Endometrium (tissue), 2 donors: ENCODE measurements around the gene AP2B1.
"Not testable (repeated sequence)": the region's sequence is repeated elsewhere in the genome, so short reads cannot be mapped to it uniquely, and the experiment has no call there.

Source experiments
- FAIRE-seq: peaks from 2 replicates; lab custom pipeline; 2012; peaks lifted over from hg19 to GRCh38; lab: Jason Lieb, UNC
- donor health status: control.
- donor health status: control.

The AP2B1 gene

DNA sequence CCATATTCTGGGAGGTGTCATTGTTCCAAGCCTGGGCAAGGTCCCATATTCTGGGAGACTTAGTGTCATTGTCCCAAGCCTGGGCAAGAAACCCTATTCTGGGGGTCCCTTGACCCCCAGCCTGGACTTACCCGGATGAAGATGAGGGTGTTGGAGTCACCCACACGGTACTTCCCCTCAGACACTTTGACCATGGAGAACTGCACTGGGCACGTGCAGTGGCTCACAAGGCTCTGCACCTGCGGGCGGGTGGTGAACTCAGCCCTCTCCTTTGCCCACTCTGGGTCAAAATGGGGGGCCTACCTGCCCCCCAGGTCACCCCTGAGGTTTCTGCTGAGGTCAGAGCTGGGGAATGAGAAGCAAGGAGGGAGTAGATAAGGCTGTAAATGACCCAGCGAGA, 161.9 kb downstream of the AP2B1 start:
- FAIRE-seq = no peak

DNA sequence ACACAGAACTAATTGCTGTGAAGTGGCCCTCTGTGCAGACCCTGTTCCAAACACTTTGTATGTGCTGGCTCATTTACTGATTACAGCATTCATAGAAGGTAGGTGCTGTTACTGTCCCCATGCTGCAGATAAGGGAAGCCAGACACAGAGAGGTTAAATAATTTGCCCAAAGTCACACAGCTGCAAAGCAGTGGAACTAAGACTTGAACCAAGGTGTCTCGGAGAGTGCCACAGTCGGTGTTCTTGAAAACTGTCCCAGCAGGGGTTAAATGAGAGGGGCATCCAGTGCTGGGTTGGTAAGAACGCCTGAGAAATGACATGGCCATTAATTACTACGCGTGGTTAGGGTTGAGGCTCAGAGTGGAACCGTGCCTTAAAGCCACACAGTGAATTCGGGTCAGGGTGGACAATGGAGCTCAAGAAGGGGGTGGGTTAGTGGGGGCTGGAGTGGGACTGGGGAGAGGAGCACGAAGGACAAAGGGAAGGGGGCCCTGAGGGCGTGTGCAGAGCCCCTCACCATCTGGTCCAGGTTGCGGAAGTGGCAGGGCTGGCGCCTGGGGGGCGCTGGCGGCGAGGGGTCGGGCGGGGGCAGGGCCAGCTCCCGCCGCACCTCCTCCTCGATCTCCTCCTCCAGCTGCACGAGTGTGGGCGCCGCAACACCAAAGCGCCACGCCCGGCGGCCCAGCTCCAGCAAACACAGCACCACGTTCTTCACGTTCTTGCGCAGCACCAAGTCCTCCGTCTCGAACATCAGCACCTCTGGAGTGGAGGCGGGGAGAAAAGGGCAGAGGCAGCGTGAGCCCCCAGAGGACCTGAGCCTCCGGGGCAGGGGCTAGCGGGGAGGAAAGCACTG, 162.7 kb downstream of the AP2B1 start:
- FAIRE-seq = no peak

DNA sequence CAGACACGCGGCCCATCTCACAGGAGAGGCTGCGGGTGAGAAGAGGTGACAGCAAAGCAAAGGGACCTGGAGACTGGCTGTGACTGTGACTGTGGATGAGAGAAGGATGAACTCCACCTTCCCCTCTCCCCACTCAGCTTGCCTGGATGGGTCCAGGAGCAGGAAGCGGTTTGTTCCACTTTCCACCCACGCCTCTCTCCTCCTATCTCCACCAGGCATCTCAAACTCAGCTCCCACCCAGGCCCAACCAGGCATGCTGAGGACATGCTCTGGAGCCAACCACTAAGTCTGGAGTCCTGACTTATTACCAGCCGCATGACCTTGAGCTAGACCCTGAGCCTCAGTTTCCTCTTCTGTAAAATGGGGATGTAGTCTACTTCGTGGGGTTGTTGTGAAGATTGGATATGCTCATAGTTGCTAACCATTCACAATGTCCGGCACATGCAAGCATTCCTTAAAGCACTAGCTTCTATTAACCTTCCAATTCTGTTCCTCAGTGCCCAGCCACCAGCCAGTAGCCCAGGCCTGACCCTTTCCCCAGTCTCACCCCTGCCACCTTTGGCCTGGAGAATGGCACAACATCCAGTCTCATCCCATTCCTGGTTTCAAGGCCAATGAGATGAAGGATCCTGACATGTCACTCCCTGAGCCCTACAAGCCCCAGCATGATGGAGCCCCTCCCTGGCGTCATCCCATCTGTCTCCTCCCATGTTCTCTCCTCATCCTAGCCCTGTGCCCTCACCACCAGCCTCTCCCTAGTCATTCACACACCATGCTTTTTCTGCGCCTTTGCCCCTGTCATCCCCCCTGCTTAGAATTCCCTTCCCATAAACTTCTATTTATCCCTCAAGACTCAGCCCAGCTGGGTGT, 163.6 kb downstream of the AP2B1 start:
- FAIRE-seq = no peak

DNA sequence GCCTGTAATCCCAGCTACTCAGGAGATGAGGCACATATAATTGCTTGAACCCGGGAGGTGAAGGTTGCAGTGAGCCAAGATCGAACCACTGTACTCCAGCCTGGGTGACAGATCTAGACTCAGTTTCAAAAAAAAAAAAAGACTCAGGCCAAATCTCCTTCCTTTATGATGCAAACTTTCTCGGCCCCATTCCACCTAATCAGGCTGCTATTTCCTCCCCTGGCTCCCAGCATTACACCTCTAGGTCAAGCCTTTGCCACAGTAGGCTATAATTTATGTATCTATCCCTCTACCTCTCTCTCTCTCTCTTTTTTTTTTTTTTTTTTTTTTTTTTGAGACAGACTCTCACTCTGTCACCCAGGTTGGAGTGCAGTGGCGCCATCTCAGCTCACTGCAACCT, 164.4 kb downstream of the AP2B1 start:
- FAIRE-seq = not testable (repeated sequence)

DNA sequence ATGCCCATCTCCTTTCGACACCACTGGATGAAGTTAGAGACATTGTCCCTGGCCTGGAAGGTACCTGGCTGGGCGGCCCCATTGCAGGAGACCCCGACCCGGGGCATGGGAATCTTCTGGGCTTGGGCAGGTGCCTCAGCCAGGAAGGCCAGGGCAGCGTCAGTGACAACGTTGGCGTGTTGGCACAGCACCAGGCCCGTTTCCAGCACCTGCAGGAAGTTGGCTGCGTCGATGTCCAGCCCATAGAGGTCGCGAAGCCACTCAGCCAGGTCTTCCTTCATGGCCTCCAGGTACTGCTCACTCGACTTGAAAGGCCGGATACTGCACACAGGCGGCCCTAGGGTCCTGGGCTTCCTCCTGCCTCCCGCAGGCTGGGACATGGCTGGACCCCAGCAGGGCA, 165.3 kb downstream of the AP2B1 start:
- FAIRE-seq = no peak

DNA sequence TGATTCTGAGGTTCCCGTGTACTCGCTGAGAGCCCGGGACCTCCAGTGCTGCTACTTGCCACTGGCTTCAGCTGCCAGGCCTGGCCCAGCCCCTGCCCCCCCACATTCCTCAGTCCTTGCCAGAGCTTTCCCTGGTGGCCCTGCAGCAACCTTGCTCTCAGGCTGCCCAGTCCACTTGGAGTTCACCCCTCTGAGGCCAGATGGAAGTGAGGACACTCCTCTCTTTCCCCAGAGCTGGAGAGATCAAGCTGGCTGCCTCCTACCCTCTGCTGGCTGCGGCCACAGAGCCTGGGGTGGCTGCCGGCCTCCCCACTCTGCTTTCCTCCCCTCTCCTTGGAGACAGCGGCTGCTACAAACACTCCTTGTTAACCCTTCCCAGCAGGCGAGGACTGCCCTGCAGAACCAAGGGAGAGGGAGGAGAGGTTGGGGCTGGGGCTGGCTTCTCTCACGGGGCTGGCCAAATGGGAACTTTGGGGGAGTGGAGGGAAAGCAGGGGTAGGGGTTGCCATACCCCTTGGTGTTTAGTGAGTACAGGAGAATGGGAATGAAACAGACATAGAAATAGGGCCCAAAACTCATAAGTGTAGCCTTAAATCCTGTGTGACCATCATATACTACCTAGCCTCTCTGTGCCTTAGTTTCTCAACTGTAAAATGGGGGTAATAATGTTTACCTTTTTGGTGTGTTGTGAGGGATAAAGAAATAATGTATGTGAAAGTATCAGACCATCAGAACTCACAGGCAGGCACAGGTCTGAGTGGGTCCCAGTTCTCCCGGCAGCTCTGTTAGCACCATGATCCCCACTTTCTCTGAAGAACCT, 166.0 kb downstream of the AP2B1 start, which contains the start of gene GAS2L2:
TSS of gene GAS2L2 (minus strand) at position 295 of the 820 bp plus-strand sequence. CDS start 389 bp downstream, outside the sequence.
- no peak for FAIRE-seq

DNA sequence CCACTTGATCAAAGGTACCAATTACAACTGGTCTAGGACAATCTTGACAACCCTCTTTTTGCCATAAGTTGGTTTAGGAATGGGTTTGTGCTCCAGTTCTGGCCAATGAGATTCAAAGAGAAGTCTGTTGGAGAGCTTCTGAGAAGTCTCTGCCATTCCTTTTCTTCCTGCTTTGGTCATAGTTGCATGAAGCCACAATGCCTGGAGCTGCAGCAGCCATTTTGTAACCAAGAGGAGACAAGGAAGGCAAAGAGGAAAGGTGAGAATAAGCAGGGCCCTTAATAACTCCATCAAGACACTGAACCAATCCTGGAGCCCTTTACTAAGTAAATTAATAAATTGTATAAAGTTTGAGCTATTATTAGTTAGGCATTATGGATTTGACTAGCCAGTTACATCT, 170.1 kb downstream of the AP2B1 start:
- no peak for FAIRE-seq

DNA sequence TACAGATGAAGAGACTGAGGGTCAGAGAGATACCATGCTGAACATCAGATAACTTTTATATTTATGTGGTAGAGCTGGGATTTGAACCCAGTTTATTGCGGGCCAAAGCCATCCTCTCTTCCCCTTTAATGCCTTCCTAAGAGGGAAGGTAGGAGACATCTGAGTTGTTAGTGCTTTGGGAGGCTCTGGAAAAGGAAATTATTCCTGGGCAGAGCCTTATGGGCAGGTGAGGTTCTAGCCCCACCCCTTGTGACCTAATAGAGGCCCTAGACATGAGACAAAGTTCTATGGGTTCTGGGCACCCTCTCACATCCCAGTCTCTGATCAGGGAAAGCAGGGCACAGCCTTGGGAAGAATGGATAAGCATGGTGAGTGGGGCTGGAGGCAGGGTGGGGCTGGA, 173.5 kb downstream of the AP2B1 start, which contains the start of gene C17orf50:
TSS of gene C17orf50 (plus strand) at position 301 of the 400 bp plus-strand sequence. CDS start at position 356, 55 bp downstream.
- FAIRE-seq = no peak

DNA sequence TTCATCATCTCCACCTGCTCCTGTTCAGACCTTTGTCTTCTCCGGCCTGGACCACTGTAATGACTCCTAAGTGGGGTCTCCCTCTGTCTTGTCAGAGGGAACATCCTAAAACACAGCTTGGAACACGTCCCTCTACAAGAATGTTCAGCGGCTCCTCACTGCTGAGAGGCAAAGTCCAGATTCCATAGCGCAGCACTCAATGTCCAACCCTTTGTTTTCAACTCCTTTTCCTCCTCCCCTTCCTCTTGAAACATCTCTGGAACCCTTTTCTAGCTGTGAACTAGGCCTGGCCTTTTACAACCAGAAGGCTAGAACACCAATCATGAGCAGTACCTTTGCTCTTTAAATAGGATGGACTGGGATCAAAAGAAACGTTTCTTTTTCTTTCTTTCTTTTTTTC, 174.5 kb downstream of the AP2B1 start:
- FAIRE-seq = no peak

DNA sequence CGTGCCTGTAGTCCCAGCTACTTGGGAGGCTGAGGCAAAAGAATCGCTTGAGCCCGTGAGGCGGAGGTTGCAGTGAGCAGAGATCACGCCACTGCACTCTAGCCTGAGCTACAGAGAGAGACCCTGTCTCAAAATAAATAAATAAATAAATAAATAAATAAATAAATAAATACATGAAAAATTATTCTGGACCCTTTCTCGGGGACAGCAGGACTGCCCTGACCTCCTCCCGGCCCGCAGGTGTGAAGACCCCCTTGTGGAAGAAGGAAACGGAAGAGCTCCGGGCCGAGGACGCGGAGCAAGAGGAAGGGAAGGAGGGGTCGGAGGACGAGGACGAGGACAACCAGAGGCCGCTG, 176.6 kb downstream of the AP2B1 start:
- FAIRE-seq = no peak

DNA sequence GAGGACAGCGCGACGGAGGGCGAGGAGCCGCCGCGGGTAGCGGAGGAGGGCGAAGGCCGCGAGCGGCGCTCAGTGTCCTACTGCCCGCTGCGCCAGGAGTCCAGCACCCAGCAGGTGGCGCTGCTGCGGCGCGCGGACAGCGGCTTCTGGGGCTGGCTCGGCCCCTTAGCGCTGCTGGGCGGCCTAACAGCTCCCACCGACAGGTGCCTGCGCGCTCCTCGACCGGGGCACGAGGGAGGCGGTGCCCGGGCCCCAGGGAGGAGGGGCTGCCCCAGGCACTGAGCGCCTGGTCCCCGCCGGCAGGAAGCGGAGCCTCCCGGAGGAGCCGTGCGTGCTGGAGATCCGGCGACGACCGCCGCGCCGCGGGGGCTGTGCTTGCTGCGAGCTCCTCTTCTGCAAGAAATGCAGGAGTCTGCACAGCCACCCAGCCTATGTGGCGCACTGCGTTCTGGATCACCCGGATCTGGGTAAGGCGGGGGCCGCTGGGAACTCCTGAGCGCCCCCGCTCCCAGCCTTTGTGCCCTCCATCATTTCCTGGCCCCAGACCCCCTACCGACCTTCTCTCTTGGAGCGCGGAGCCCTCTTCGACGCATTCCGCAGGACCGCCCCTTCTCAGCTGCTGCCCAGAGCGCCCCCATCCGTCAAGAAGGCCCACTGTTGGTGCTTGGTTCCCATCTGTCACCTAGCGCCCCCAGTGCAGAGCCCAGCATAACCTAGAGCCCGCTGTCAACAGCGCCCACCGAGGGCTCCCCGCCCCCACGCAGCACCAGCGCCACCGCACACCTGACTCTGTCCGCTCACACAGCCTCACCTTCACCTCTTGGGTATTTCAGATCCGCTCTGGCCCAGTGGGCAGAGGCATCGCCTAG, 177.2 kb downstream of the AP2B1 start:
- FAIRE-seq = no peak

DNA sequence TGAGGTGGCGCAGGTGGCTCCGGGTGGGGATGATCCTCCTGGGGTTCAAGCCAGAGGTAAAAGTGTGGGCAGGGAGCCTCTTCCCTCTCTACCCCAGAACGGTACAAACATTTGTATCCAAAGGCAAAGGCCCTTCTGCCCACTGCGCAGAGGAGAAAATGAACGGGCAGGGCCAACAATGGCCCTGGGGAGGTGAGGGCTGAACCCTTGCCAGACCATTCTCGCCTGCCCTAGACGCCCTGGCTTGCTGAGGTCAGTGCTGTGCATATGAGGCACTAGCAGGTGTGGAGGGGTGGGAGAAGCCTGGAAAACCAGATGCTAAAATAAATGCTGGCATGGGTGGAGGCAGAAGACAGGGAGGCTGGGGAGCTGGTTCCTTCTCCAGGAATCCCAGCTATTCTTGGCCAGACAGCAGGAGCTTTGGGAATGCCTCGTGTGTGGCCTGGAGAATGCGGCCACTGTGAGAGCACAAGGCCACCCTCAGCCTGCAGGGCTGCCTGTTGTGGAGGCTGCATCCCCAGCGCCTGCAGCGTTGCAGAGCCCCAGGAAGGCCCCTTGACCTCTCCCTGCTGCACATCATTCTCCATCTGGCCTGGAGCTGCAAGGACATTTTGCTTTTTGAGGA, 178.1 kb downstream of the AP2B1 start:
- FAIRE-seq = no peak

DNA sequence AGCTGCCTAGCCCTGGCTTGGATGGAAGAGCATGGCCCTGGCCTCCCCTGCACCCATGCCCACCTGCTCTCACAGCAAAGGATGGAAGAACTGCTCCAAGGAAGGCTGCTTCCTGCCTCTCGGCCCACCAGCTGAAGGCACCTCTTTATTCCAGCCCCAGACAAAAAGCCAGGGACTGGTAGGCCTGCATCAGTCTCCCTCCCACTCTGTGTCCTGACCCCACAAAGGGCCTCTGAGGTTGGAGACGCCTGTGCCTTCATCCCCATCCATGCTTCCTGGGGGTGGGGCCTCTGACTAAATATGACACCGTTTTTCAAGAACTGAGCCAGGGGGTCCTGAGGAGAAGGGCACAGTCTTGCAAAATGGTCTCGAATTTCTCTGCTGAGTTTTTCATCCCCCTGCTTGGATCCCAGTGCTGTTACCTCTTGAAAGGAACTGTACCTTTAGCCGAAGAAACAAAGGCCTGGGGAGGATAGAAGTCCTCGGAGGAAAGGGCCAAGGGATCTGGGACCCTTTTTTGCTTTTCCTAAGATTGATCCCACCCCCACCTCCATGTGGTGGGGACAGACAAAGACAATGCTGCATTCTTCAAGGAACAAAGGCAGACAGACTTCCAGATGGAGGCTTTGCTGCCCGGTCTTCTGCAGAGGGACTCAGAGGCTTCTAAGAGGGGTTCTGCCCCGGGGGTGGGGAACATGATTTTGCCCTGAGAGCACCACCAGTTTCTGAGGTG, 178.8 kb downstream of the AP2B1 start:
- FAIRE-seq = no peak

DNA sequence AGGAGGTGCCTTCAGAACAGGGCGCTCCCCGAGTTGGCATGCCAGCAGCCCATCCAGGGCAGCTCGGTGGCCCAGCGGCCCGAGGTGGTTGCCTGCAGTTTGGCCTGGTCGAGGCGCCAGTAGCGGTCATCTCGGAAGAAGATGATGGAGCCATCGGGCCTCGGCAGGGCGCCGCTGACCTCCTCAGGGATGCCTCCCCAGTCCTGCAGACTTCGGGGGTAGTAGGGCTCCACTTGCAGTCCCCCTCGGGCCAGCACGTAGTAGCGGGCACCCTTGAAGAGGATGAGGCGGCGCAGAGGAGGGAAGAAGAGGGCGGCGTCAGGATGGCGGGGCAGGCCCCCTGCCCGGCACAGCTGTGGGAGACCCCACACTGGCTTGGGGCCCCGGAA, 179.4 kb downstream of the AP2B1 start:
- FAIRE-seq = no peak

DNA sequence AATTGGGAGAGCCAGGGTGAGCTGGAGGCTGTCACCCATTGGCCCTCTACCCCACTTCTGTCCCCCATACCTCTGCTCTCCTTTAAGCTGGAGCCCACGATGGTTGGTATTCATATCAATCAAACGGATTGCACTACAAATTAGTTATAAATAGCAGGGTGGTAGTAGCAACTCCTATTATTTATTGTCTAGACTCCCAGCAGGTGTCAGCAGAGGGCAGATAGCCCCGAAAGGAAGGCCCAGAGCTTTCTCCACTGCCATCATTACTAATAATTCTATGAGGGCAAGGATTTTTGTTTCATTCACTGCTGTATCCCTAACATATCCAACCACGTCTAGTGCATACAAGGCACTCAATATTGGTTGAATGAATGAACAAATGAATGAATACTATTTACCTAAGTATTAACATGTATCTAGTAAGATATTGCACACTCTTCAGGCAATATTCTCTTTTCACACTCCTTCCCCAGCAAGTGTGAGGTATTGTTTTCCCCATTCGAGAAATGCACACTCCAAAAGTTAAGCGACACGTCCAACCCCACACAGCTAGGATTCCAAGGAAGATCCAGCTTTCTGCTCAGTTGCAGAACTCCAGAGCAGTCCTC, 179.9 kb downstream of the AP2B1 start:
- no peak for FAIRE-seq

DNA sequence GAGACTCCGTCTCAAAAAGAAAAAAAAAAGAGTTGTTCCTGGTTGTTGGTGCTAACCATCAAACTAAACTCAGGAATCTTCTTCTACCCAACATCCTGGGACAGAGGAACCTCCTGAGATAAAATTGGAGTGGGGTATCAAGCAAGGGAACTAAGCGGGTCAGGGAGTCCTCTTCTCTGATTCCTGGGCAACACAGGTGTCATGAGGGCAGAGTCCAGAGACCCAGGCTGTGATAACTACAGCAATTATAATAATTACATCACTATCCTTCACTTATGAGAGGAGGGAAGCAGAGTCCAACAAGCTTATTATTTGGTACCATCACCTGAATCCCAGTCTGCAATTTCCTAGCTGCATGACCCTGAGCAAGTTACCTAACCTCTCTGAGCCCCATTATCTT, 181.7 kb downstream of the AP2B1 start:
- no peak for FAIRE-seq

DNA sequence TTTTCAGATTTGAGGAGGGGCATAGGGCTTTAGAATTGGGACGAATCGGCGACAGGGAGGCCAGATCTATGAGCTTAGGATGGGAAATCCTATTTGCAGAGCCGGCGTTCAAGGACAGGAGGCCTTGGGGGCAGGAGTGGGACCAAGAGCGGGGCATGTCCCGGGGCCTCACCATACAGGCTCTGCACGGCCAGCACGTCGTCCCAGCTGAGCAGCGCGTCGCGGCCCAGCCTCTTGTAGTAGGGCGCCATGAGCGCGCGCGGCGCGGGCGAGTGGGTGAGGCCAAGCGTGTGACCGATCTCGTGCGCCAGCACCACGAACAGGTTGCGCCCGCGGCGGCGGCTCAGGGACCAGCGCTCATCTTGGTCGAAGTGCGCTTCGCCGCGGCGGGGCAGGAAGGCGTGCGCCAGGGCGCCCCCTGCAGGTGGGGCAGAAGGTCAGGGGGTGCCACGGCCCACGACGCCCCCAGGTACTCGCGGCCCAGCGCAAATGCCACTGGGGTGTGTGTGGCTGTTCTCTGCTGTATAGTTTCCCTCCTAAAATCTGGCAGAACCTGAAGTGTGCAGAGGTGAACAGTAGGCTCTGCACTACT, 182.9 kb downstream of the AP2B1 start:
- no peak for FAIRE-seq

DNA sequence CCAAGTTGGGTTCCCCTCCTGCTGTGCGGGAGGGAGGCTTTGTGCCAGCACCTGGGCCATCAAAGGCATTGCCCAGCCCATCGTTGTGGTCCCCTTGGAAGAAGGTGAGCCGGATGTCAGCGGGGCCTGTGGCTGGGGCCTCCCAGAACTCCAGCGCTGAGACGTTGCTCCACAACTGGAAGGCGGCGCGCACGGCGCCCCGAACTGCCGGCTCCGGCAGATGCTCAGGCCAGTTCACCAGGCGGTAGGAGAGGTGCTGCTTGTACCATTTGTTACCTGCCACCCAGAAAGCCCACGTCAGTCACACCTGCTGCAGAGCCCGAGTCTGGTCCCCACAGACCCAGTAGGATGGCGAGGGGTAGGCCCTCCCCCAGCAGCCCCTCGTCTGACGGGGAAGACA, 186.0 kb downstream of the AP2B1 start:
- FAIRE-seq = no peak
